ENCODE data around the gene ZNF318.

ZNF318 gene

GRCh38 chr6:43367245-43367984 is 2.0 kb downstream of the ZNF318 start:
- Histone ChIP-seq H3F3A (ENCODE audit: insufficient read depth) (peaks cover 57% of the 10 kb centered on the region), H3K27me3 (ENCODE audit: low read length) (no peaks in the 10 kb centered on the region), H3K4me2 (ENCODE audit: low read depth, low read length, poor library complexity, severe bottlenecking) (peak overlapping the region; percentile 71), H3K27ac (ENCODE audit: low read depth, low read length) (peak overlapping the region; percentile 83), H2AFZ (ENCODE audit: low read depth, low read length, severe bottlenecking) (no peak overlapping the region), H3K36me3 (ENCODE audit: low read length) (peaks cover 40% of the 10 kb centered on the region), H3K9me3 (ENCODE audit: insufficient read depth, low read length) (no peaks in the 10 kb centered on the region), H3K9ac (ENCODE audit: low read length) (peak overlapping the region; percentile 97), H3K9me2 (replicated peaks; ENCODE audit: insufficient read depth, low read length) (no peaks in the 10 kb centered on the region), H4K20me1 (ENCODE audit: low read depth, low read length) (peaks cover 4% of the 10 kb centered on the region; the same call in 1 of the 2 replicates), H3K79me2 (ENCODE audit: insufficient read depth, low read length) (peaks cover 65% of the 10 kb centered on the region), H3K4me3 (ENCODE audit: insufficient read depth, low read length, poor library complexity, severe bottlenecking) (peak overlapping the region; percentile 93)
- TF ChIP-seq CTCF (IDR thresholded peaks at IDR 0.05; ENCODE audit: insufficient read depth, low read length, poor library complexity, severe bottlenecking) (no peak), EZH2phosphoT487 (conservative IDR thresholded peaks at IDR 0.05; ENCODE audit: low read length) (no peak)

GRCh38 chr6:43361269-43361668 is 8.2 kb downstream of the ZNF318 start:
- no peaks in the 10 kb centered on the region for H3K27me3 ChIP-seq (ENCODE audit: low read length)
- peaks cover 97% of the 10 kb centered on the region for H3K79me2 ChIP-seq (ENCODE audit: insufficient read depth, low read length)
- H3K9me3 ChIP-seq (ENCODE audit: insufficient read depth, low read length): no peaks in the 10 kb centered on the region
- peaks cover 51% of the 10 kb centered on the region for H3F3A ChIP-seq (ENCODE audit: insufficient read depth)
- no peak overlapping the region for H3K4me2 ChIP-seq (ENCODE audit: low read depth, low read length, poor library complexity, severe bottlenecking)
- peaks cover 48% of the 10 kb centered on the region for H4K20me1 ChIP-seq (ENCODE audit: low read depth, low read length)
- TF ChIP-seq CTCF (IDR thresholded peaks at IDR 0.05; ENCODE audit: insufficient read depth, low read length, poor library complexity, severe bottlenecking) (no peak), EZH2phosphoT487 (conservative IDR thresholded peaks at IDR 0.05; ENCODE audit: low read length) (no peak)
- H3K4me3 ChIP-seq (ENCODE audit: insufficient read depth, low read length, poor library complexity, severe bottlenecking): no peak overlapping the region
- no peak overlapping the region for H3K27ac ChIP-seq (ENCODE audit: low read depth, low read length)
- no peaks in the 10 kb centered on the region for H3K9me2 ChIP-seq (replicated peaks; ENCODE audit: insufficient read depth, low read length)
- peaks cover 78% of the 10 kb centered on the region for H3K36me3 ChIP-seq (ENCODE audit: low read length)
- no peak overlapping the region for H2AFZ ChIP-seq (ENCODE audit: low read depth, low read length, severe bottlenecking)
- H3K9ac ChIP-seq (ENCODE audit: low read length): no peak overlapping the region

DNA sequence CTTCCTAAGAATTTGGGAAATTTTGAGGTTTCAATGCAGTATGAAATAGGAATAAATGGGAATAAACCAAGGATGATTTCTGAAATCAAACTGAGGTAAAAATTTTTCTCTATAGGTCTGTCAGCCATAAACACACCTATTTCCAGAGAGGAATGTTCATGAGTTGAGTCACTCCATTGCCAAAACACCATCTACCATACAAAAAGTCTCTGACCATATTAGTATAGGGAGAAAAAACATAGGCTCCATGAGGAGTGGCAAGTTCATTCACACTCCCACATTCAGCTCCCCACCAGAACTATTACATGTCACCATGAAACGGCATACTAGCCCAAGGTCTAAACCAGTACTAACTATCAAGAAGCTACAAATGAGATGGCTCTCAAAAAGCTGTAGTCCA is 9.6 kb downstream of the ZNF318 start:
- peaks cover 80% of the 10 kb centered on the region for H3K36me3 ChIP-seq (ENCODE audit: low read length)
- no peak overlapping the region for H3K27ac ChIP-seq (ENCODE audit: low read depth, low read length)
- no peaks in the 10 kb centered on the region for H3K27me3 ChIP-seq (ENCODE audit: low read length)
- no peak for TF ChIP-seq EZH2phosphoT487 (conservative IDR thresholded peaks at IDR 0.05; ENCODE audit: low read length)
- TF ChIP-seq CTCF (IDR thresholded peaks at IDR 0.05; ENCODE audit: insufficient read depth, low read length, poor library complexity, severe bottlenecking): no peak
- H3K9me2 ChIP-seq (replicated peaks; ENCODE audit: insufficient read depth, low read length): no peaks in the 10 kb centered on the region
- H3K79me2 ChIP-seq (ENCODE audit: insufficient read depth, low read length): peaks cover 97% of the 10 kb centered on the region
- no peak overlapping the region for H3K9ac ChIP-seq (ENCODE audit: low read length)
- H2AFZ ChIP-seq (ENCODE audit: low read depth, low read length, severe bottlenecking): no peak overlapping the region
- no peak overlapping the region for H3K4me2 ChIP-seq (ENCODE audit: low read depth, low read length, poor library complexity, severe bottlenecking)
- H3K9me3 ChIP-seq (ENCODE audit: insufficient read depth, low read length): no peaks in the 10 kb centered on the region
- no peak overlapping the region for H3K4me3 ChIP-seq (ENCODE audit: insufficient read depth, low read length, poor library complexity, severe bottlenecking)
- peaks cover 57% of the 10 kb centered on the region for H4K20me1 ChIP-seq (ENCODE audit: low read depth, low read length)
- H3F3A ChIP-seq (ENCODE audit: insufficient read depth): peaks cover 38% of the 10 kb centered on the region
